ENCODE results near the gene RAET1L.

DNA sequence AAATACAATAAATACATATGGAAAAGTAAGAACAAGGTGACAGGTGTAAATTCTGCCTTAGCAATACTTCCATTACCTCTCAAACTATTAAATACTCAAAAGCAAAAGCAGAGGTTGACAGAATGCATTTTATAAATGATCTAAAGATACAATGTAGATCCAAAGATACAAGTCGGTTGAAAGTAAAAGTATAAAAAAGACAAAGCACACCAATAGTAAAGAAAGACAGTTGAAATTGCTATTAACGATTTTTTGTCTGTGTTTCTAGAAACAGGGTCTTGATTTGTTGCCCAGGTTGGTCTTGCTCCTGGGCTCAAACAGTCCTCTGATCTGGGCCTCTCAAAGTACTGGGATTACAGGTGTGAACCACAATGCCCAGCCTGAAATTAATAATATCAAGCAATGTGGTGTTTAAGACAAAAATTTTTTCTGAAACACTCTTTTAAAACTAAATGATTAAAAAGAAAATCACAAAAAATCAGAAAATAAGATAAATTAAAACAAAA is 37.7 kb downstream of the RAET1L start:
- TF ChIP-seq CTCF (IDR thresholded peaks at IDR 0.05) (no peak), ZFX (IDR thresholded peaks at IDR 0.05; ENCODE audit: borderline replicate concordance) (no peak)
